GM21515 (cell line): ENCODE measurements around the gene ZNHIT2.

Experiments
- ATAC-seq: cut with Tn5 transposase; IDR thresholded peaks from one replicate; pipeline ENCODE4 v1.9.1; 2021; ENCODE audit not compliant: unreplicated experiment

Gene ZNHIT2

GRCh38 chr11:65107078-65107477 lies 10.4 kb downstream of the ZNHIT2 start:
- no peak for ATAC-seq

GRCh38 chr11:65104628-65105027 lies 12.9 kb downstream of the ZNHIT2 start:
- ATAC-seq, result no peak

DNA sequence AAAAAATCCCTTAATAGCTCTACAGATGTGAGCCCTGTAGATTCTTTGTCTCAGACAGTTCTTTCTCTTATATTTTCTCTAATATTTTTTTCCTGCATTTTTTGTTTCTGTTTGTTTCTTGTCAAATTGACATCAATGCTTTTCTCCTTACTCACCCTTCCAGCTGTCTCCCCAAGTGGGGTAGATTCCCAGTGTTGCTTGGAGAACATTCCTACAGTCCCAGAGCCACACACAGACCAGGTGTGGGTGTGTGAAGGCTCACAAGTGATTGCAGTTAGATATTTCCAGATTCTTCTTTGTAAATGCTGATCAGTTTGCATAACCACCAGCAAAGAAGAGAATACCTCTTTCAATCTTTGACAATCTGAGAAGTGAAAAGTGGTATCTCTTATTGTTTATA lies 14.0 kb downstream of the ZNHIT2 start:
- ATAC-seq, result no peak

DNA sequence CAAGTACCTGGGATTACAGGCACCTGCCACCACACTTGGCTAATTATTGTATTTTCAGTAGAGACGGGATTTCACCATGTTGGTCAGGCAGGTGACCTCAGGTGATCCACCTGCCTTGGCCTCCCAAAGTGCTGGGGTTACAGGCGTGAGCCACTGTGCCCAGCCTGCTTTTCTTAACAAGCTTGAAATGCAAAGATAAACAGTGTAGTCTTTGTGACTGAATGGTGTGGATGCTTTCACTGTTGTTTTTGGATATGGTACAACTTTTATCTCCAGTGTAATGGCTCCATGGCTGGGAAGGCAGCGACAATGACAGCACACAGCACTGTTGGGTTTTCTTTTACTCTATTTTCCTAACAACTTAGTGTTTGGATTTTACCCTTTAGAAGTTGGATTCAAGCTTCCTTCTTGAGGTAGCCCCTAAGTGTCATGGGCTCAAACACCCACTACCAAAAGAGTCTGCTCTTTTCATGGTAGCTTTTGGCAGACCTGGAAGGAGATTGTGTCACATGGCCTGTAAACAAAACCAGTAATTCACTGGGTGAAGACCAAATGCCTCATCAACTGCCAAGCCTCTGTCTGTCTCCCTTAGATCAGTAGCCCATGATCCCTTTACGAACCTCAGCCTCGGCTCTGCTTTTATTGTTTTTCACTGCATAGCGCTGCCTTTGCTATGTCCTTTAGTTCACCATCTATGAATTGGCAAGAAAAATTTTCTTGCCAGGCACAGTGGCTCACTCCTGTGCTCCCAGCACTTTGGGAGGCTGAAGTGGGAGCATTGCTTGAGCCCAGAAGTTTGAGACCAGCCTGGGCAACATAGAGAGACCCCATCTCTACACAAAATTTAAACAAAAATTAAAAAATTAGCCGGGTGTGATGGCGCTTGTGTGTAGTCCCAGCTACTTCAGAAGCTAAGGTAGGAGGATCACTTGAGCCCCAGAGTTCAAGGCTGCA lies 15.1 kb downstream of the ZNHIT2 start:
- no peak for ATAC-seq

DNA sequence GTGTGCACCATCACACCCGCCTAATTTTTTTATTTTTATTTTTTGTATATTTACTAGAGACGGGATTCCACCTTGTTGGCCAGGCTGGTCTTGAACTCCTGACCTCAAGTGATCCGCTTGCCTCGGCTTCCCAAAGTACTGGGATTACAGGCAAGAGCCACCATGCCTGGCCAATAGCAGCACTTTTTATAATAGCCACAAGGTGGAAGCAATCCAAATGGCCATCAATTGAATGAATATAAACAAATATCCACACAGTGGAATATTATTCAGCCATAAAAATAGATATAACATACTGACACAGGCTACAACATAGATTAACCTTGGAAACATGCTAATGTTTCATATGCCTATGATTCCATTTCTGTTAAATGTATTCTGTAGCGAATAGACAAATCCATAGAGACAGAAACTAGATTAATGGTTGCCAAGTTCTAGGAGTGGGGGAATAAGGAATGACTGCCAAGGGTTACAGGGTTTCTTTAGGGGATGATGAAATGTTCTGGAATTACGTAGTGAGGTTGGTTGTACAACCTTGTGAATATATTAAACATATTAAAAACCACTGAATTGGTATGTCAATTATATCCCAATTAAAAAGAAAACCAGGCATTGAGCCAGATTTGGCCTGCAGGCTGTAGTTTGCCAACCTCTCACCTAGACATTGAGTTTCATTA lies 16.7 kb downstream of the ZNHIT2 start:
- ATAC-seq, result no peak

- ATAC-seq, result peak; percentile 5
Measured at GRCh38 chr11:65096926-65097325, 20.6 kb downstream of the ZNHIT2 start.

DNA sequence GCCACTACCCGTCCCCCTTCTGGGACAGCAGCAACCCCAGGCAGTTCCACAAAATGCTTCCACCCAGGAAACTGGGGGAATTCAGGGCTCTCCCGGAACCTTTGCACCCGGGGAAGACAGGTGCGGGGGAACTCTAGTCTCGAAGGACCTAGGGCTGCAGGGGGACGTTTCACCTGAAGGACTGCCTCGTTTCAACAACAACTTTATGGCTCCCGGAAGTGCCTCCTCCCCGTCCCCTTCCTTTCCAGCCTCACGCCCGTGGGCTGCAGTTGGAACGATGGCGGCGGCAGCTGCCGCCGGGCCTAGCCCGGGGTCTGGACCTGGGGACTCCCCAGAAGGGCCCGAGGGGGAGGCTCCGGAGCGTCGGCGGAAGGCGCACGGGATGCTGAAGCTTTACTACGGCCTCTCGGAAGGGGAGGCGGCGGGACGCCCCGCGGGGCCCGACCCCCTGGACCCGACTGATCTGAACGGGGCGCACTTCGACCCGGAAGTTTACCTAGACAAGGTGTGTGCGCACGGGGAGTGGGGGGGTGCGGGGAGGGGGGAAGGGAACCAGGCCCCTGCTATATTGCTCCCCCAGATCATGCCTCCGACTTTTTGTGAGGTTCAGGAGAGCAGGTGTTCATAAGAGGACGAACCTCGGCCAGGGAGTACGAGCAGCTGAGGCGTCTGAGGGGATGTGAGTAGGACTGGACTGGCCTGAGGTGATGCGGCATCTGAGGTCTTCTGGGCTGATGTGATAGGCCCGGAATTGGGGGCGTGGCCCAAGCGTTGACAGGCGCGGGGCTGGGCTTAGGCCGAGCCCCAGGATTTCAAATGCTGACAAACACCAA lies 21.3 kb downstream of the ZNHIT2 start, which contains the start of gene VPS51:
TSS of gene VPS51 (plus strand) at position 241 of the 833 bp plus-strand sequence. CDS start at position 278, 37 bp downstream.
- peak; percentile 69 for ATAC-seq

GRCh38 chr11:65095427-65095826 lies 22.1 kb downstream of the ZNHIT2 start:
- ATAC-seq, result no peak

- ATAC-seq, result no peak
Measured at GRCh38 chr11:65090628-65091027, 26.9 kb downstream of the ZNHIT2 start.

DNA sequence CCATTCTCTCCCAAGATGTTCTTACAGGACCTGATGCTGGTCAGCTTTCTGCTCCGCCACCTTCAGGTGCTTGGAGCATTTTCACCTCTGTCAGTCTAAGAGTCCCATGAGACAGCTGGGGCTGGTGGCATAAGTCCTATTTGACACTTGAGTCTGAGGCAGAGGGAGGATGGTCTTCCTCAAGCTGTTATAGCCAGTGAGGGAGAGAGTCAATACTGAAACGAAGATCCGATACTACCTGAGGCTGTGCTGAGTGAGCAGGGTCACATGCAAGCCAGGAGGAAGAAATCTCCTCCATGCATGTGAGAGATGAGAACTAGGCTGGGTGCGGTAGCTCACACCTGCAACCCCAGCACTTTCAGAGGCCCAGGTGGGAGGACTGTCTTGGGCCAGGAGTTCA lies 27.9 kb downstream of the ZNHIT2 start:
- no peak for ATAC-seq

- ATAC-seq, result no peak
Measured at GRCh38 chr11:65087827-65088226, 29.7 kb downstream of the ZNHIT2 start.

DNA sequence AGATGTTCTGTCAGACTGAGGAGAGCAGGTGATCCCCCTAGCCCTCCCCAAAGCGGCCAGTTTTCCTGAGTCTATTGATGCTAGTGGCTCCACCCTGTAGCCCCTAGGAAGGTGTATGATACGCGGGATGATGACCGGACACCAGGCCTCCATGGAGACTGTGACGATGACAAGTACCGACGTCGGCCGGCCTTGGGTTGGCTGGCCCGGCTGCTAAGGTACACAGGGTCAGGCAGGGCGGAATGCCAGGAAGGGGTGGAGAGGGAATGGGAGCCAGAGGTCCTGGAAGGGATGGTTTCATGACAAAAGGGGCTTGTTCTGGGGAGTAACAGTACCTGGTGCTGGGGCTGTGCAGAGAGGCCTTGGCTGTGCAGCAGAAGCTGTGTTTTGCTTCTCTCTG lies 30.3 kb downstream of the ZNHIT2 start:
- ATAC-seq, result no peak

- ATAC-seq, result no peak
Measured at GRCh38 chr11:65086809-65087208, 30.7 kb downstream of the ZNHIT2 start.

GRCh38 chr11:65085446-65085845 lies 32.1 kb downstream of the ZNHIT2 start:
- no peak for ATAC-seq

DNA sequence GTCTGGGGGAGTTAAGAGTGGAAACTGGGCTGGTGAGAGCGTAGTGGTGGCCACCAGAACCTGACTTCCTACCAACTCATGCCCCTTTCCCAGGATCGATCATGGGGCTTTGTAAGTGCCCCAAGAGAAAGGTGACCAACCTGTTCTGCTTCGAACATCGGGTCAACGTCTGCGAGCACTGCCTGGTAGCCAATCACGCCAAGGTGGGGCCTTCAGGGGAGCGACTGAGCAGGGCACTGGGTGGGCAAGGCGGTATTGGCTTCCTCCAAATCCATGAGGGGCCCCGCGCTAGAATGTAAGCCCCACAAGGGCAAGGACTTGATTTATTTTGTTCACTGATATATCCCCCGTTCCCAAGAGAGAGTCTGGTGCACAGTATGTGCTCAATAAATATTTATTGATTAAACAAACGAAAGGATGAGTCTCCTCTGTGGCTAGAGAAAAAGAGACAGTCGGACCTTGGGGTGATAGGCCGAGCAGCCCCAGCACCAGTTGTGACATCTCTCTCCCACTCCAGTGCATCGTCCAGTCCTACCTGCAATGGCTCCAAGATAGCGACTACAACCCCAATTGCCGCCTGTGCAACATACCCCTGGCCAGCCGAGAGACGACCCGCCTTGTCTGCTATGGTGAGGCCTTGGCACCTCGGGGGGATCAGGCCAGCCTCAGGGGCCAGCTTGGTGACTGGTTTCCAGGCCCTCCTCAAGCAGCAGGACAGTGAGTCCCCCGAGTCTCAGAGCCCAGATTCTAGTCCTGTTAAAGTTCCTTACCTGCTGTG lies 32.7 kb downstream of the ZNHIT2 start:
- no peak for ATAC-seq

DNA sequence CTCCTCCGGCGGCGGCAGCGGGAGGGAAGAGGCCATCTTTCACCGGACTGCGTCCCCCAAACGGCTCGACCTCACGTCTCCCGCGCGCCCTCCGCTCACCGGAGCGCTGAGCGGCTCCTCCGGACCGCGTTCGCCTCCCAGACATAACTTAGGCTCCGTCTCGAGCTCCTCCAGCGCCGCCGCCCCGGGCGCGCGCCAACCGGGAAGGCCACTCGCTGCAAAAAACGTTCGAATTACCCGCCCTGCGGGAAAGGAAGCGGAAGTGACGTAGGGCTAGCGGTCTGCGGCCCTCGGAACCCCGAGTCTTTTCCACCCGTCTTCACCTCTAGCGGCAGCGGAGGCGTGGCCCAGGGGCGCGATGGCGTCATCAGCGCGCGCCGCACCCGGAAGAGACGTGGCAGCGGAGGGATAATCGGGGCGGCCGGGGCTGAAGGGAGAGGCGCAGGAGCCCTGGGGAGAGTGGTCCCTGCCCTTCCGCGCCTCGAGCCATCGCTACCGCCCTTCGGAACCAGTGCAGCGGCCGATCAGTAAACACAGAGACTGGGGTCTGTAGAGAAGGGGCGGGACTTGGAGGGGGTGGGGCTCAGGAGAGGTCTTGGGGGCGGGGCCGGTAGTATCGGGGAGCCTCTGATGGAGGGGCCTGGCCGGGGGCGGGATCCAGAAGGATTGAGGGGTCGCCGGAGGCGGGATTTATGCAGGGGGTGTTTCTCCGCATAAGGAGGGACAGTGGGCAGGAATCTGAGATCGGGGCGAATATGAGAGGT lies 33.5 kb downstream of the ZNHIT2 start, which contains the start of the genes CDCA5 and ZFPL1:
TSS of gene CDCA5 (minus strand) at position 207 of the 764 bp plus-strand sequence. CDS start at position 145, 62 bp downstream.
TSS of gene ZFPL1 (plus strand) at position 389 of the 764 bp plus-strand sequence. CDS start 477 bp downstream, outside the sequence.
- peak; percentile 78 for ATAC-seq

DNA sequence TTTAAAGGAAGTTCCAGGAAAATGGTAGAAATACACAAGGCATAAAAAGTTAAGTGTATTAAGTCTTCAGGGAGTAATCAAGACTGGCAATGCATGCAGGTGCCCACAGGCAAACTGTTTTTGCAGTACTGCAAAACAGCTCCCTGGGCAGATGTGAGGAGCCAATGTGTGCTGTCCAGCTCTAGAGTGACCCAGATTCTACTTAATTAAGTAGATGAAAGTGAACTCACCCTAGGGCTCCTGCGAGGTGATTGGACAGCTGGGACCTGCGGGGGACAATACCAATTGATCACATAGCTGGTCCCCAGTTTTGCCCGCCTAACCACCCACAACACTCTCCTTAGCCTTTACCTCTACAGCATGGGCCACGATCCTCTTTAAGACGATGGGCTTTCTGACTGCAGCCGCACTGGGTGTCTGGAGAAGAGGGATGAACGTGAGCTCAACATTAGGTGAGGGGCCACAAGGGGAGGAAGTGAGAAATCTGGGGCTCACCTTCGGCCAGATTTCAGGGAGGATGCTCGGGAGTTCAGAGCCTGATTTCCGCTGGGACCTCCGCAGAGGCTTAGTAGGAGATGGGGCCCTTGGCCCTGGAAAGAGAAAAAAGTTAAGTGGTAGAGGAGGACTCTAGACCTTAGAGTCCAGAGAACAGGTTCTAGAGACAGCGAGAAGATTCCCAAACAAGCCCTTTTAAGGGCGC lies 34.2 kb downstream of the ZNHIT2 start:
- peak; percentile 2 for ATAC-seq

DNA sequence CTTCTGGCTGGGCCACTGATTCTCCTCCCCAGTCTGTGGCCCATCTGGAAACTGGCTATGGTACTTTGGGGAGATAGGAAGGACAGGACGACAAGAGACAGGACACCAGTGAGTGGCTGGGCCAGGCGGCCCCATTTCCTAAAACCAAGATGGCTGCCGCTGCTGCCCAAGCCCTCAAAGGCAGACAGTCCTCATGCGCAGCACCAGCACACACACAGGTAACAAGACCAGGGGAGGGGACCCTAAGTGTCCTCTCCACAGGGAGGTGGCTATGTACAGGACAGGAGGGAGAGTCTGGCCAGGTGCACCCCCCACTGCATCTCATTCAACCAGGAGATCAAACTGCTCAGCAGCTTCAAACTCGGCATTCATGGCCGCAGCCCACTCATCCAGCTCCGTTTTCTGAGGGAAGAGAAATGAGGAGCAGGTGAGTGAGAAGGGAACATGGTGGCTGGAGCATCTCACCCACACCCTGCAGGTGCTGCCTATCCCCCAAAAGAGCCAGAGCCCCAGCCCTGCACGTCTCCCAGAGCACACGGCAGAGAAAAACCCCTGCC lies 38.6 kb downstream of the ZNHIT2 start:
- no peak for ATAC-seq
